Prostate gland (tissue), 2 donors: ENCODE data around the gene ARSG. TPM values are rescaled to one million over a fixed set of nuclear protein-coding genes. Genes with fewer than 3 reads are reported as not detected.

Experiments
- DNase-seq: peaks from one replicate; pipeline ENCODE4 v3.0.0-alpha.2; 2019; ENCODE audit warnings: low spot score
- H3K27ac ChIP-seq, 2 donors: fragments of 200-600 bp; sonication (generic); 2 replicates each; pipeline ENCODE4 v1.5.1; 2017 to 2019
- H3K27me3 ChIP-seq: fragments of 200-600 bp; sonication (generic); replicated peaks from 2 replicates; pipeline ENCODE4 v1.5.1; 2019; ENCODE audit not compliant: insufficient read depth
- H3K36me3 ChIP-seq, 2 donors: fragments of 200-600 bp; sonication (generic); 1 replicate in 1 of 2; 2 replicates in 1 of 2; pipeline versions ENCODE4 v1.5.1 to v1.8.1; 2017 to 2019
- H3K4me1 ChIP-seq: fragments of 200-600 bp; sonication (generic); replicated peaks from 2 replicates; pipeline ENCODE4 v1.5.1; 2019
- H3K4me3 ChIP-seq, 2 donors: fragments of 200-600 bp; sonication (generic); 2 replicates each; pipeline ENCODE4 v1.5.1; 2017 to 2019
- H3K9me3 ChIP-seq: fragments of 200-600 bp; sonication (generic); 2 replicates; pipeline ENCODE4 v1.5.1; 2017
- CTCF ChIP-seq, 4 experiments: fragments of 200-600 bp in 2 of 4; fragments of 450-650 bp in 2 of 4; sonication (generic) in 2 of 4; IDR thresholded peaks; 1 replicate in 3 of 4; 2 replicates in 1 of 4; pipeline ENCODE4 v1.5.1; 2016 to 2019; ENCODE audit warnings: antibody characterized with exemption in 4 of 4, mild to moderate bottlenecking in 2 of 4, moderate library complexity in 2 of 4
- POLR2A ChIP-seq: fragments of 450-650 bp; IDR thresholded peaks from one replicate; pipeline ENCODE4 v1.6.1; 2016; ENCODE audit warnings: antibody characterized with exemption, mild to moderate bottlenecking
- POLR2AphosphoS5 ChIP-seq: sonication (generic); formaldehyde crosslinking; IDR thresholded peaks from one replicate; pipeline ENCODE4 v1.6.1; 2017; ENCODE audit warnings: antibody characterized with exemption
- WGBS: methylation state at CpG from one replicate; pipeline ENCODE4 v1.1.5; 2018; 5-methylcytosine and 5-hydroxymethylcytosine counted together
- intact Hi-C: fragments of 100-400 bp; cut with DNase I; formaldehyde crosslinking; loops from one replicate; pipeline ENCODE4 v1.14.2; 2022
- total RNA-seq, 2 donors: library from RNA; depleted of rRNA; stranded (reverse); fragments of >200 nt; gene quantifications; one replicate each; pipeline ENCODE4 v1.1.0, GENCODE V29; 2016

Gene ARSG
- total RNA-seq, 2 donors from 2014 or later, result 1.5 to 8.3 TPM

GRCh38 chr17:68292689-68293040 lies 1.4 kb downstream of the ARSG start:
- no peaks in the 10 kb centered on the region for H3K9me3 ChIP-seq
- no peak for DNase-seq
- H3K27ac ChIP-seq, result no peak overlapping the region
- 47% methylated on average over 9 of the region's 9 CpGs for WGBS
- intact Hi-C loops, result no loop called here
- no peaks in the 10 kb centered on the region for H3K27me3 ChIP-seq
- TF ChIP-seq POLR2A, result no peak
- TF ChIP-seq CTCF (IDR thresholded peaks at IDR 0.05), result no peak
- TF ChIP-seq POLR2AphosphoS5, result no peak
- H3K4me1 ChIP-seq, result peaks cover 12% of the 10 kb centered on the region
- no peak overlapping the region for H3K4me3 ChIP-seq
- H3K36me3 ChIP-seq, result no peaks in the 10 kb centered on the region

GRCh38 chr17:68293490-68294195 lies 2.3 kb downstream of the ARSG start:
- intact Hi-C loops, result no loop called here
- no peaks in the 10 kb centered on the region for H3K27me3 ChIP-seq
- WGBS, result 94% methylated on average over 6 of the region's 6 CpGs
- H3K4me1 ChIP-seq, result peaks cover 12% of the 10 kb centered on the region
- H3K9me3 ChIP-seq, result no peaks in the 10 kb centered on the region
- H3K27ac ChIP-seq, result no peak overlapping the region
- no peaks in the 10 kb centered on the region for H3K36me3 ChIP-seq
- no peak overlapping the region for H3K4me3 ChIP-seq
- no peak for TF ChIP-seq CTCF (IDR thresholded peaks at IDR 0.05)
- no peak for TF ChIP-seq POLR2A
- TF ChIP-seq POLR2AphosphoS5, result no peak
- no peak for DNase-seq

GRCh38 chr17:68294196-68294555 lies 2.9 kb downstream of the ARSG start:
- Histone ChIP-seq H3K36me3 (no peaks in the 10 kb centered on the region), H3K27ac (no peak overlapping the region), H3K4me3 (no peak overlapping the region), H3K27me3 (no peaks in the 10 kb centered on the region), H3K9me3 (no peaks in the 10 kb centered on the region), H3K4me1 (peaks cover 12% of the 10 kb centered on the region)
- intact Hi-C loops, result no loop called here
- DNase-seq, result no peak
- WGBS, result 66% methylated on average over 3 of the region's 3 CpGs
- TF ChIP-seq POLR2A (no peak), POLR2AphosphoS5 (no peak), CTCF (IDR thresholded peaks at IDR 0.05) (no peak)

GRCh38 chr17:68294617-68295016 lies 3.3 kb downstream of the ARSG start:
- peaks cover 12% of the 10 kb centered on the region for H3K4me1 ChIP-seq
- no peaks in the 10 kb centered on the region for H3K9me3 ChIP-seq
- H3K27me3 ChIP-seq, result no peaks in the 10 kb centered on the region
- TF ChIP-seq POLR2A (no peak), CTCF (IDR thresholded peaks at IDR 0.05) (no peak), POLR2AphosphoS5 (peak; percentile 58)
- no peak overlapping the region for H3K4me3 ChIP-seq
- no peaks in the 10 kb centered on the region for H3K36me3 ChIP-seq
- WGBS, result 60% methylated on average over 4 of the region's 4 CpGs
- peak; percentile 38 for DNase-seq
- H3K27ac ChIP-seq, result no peak overlapping the region
- intact Hi-C loops, result no loop called here

GRCh38 chr17:68295086-68295485 lies 3.8 kb downstream of the ARSG start:
- Histone ChIP-seq H3K4me3 (no peak overlapping the region), H3K27me3 (no peaks in the 10 kb centered on the region), H3K27ac (no peak overlapping the region), H3K36me3 (no peaks in the 10 kb centered on the region), H3K9me3 (no peaks in the 10 kb centered on the region), H3K4me1 (peaks cover 12% of the 10 kb centered on the region)
- intact Hi-C loops, result no loop called here
- TF ChIP-seq POLR2AphosphoS5, result no peak
- TF ChIP-seq POLR2A, result no peak
- no peak for TF ChIP-seq CTCF (IDR thresholded peaks at IDR 0.05)
- 89% methylated on average over 7 of the region's 7 CpGs for WGBS
- no peak for DNase-seq
